ENCODE results near the gene PRIM2.
"Not testable (repeated sequence)": the region's sequence is repeated elsewhere in the genome, so short reads cannot be mapped to it uniquely, and the experiment has no call there.

DNA sequence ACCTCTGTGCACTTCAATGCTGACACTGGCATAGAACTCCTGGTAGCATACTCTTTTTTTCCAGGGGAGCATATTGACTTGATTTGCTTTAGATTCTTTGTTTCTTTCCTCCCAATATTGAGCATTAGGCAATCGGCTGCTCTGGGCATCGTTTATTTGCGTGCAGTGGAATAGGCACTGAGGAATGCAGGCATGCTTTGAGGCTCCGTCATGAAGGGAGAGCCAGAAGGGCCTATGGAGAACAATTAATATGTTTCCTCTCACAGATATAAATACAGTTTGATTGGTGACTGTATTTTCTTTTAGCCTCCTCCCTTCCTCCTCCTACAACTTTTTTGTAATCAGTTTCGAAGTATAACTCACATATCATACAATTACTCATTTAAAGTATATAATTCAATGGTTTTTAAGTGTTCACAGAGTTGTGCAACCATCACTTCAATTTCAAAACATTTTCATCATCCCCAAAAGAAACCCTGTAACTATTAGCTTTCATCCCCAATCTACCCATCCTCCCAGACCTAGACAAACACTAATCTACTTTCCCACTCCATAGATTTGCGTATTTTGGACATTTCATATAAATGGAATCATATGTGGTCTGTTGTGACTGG lies 157.5 kb downstream of the PRIM2 start:
- not testable (repeated sequence) for TF ChIP-seq CTCF (conservative IDR thresholded peaks at IDR 0.05; ENCODE audit: low read length); EZH2phosphoT487 (IDR thresholded peaks at IDR 0.05; ENCODE audit: borderline replicate concordance)
